Measurements from ENCODE around the gene SOD3.

GRCh38 chr4:24808261-24808660 is 12.9 kb downstream of the SOD3 start:
- no peak for TF ChIP-seq EP300 (IDR thresholded peaks at IDR 0.05)
- no peak for TF ChIP-seq POLR2AphosphoS5 (IDR thresholded peaks at IDR 0.05)

All from gastroesophageal sphincter (tissue), 2 donors.